PFSK-1 (cell line): ENCODE measurements around the gene CLCN4.

ENCODE experiments used
- FOXP2 ChIP-seq: optimal IDR thresholded peaks from 2 replicates; pipeline ENCODE3; 2011; ENCODE audit warnings: borderline replicate concordance, control low read depth, inconsistent platforms; ENCODE audit not compliant: insufficient read depth; ENCODE audit errors: extremely low read length, extremely low read depth
- POLR2AphosphoS5 ChIP-seq: IDR thresholded peaks from 2 replicates; pipeline ENCODE4 v1.6.1; 2012; ENCODE audit warnings: low read depth, mild to moderate bottlenecking, control low read depth, low read length, moderate library complexity
- SIN3A ChIP-seq: IDR thresholded peaks from 2 replicates; pipeline ENCODE4 v1.6.1; 2012; ENCODE audit warnings: mild to moderate bottlenecking, low read length, moderate library complexity, borderline replicate concordance; ENCODE audit not compliant: insufficient read depth
- TAF1 ChIP-seq: IDR thresholded peaks from 2 replicates; pipeline ENCODE4 v1.6.1; 2012; ENCODE audit warnings: low read length, control low read depth, borderline replicate concordance; ENCODE audit not compliant: insufficient read depth
- TF ChIP-seq, protein P1 (sequence below), 2 experiments: IDR thresholded peaks; 2 replicates each; pipeline versions ENCODE4 v1.6.1 to v1.8.0; 2011 to 2012; ENCODE audit warnings: low read depth in 2 of 2, low read length in 2 of 2, control low read depth in 1 of 2, inconsistent platforms in 1 of 2, mild to moderate bottlenecking in 1 of 2, moderate library complexity in 1 of 2; ENCODE audit not compliant: insufficient read depth in 1 of 2

CLCN4 gene

DNA sequence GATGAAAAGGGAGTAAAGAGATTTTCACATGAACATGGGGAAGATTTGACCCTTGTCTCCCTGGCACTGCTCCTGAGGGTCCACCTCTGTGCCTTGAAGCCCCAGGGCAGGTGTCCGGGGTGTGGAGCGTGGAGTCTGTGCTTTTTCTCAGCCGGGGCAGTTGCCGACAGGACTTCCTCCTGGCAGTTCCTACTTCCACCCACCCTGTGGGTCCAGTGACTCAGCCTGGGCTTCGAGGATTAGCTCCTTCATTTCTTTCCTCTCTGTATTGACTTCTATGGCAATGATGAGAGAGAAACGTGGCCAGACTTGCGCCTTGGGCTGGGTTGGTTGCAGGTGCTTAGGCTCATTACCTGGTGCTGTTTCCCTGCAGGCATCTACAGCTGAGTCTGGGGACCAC is 35.9 kb upstream of the CLCN4 start:
- no peak for TF ChIP-seq POLR2AphosphoS5
- TF ChIP-seq, protein P1, sequence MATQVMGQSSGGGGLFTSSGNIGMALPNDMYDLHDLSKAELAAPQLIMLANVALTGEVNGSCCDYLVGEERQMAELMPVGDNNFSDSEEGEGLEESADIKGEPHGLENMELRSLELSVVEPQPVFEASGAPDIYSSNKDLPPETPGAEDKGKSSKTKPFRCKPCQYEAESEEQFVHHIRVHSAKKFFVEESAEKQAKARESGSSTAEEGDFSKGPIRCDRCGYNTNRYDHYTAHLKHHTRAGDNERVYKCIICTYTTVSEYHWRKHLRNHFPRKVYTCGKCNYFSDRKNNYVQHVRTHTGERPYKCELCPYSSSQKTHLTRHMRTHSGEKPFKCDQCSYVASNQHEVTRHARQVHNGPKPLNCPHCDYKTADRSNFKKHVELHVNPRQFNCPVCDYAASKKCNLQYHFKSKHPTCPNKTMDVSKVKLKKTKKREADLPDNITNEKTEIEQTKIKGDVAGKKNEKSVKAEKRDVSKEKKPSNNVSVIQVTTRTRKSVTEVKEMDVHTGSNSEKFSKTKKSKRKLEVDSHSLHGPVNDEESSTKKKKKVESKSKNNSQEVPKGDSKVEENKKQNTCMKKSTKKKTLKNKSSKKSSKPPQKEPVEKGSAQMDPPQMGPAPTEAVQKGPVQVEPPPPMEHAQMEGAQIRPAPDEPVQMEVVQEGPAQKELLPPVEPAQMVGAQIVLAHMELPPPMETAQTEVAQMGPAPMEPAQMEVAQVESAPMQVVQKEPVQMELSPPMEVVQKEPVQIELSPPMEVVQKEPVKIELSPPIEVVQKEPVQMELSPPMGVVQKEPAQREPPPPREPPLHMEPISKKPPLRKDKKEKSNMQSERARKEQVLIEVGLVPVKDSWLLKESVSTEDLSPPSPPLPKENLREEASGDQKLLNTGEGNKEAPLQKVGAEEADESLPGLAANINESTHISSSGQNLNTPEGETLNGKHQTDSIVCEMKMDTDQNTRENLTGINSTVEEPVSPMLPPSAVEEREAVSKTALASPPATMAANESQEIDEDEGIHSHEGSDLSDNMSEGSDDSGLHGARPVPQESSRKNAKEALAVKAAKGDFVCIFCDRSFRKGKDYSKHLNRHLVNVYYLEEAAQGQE (IDR thresholded peaks at IDR 0.05; ENCODE audit: insufficient read depth in 1 of 2, low read depth in 2 of 2, low read length in 2 of 2), result no peak
- no peak for TF ChIP-seq SIN3A
- no peak for TF ChIP-seq TAF1
- TF ChIP-seq FOXP2, result no peak

DNA sequence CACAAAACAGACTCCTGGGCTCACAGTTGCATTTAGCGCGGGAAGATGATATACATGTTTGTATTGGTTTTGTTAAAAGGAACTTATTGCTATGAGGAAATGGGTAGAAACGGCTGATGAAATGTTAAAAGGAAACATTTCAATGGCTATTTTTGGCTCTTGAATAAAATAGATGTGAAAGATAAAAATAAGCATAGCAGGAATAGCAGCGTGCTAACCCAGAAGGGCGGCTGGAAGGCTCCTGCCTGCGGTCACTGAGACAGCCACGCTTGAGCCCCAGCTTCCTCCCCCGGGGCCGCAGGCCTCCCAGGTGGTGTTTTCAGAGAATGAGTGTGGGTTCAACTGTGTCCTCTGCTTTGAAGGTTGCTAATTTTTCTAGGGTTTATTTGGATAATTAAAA is 35.0 kb upstream of the CLCN4 start:
- no peak for TF ChIP-seq POLR2AphosphoS5
- TF ChIP-seq SIN3A, result no peak
- TF ChIP-seq, protein P1 (IDR thresholded peaks at IDR 0.05; ENCODE audit: insufficient read depth in 1 of 2, low read depth in 2 of 2, low read length in 2 of 2), result no peak
- no peak for TF ChIP-seq FOXP2
- TF ChIP-seq TAF1, result no peak

DNA sequence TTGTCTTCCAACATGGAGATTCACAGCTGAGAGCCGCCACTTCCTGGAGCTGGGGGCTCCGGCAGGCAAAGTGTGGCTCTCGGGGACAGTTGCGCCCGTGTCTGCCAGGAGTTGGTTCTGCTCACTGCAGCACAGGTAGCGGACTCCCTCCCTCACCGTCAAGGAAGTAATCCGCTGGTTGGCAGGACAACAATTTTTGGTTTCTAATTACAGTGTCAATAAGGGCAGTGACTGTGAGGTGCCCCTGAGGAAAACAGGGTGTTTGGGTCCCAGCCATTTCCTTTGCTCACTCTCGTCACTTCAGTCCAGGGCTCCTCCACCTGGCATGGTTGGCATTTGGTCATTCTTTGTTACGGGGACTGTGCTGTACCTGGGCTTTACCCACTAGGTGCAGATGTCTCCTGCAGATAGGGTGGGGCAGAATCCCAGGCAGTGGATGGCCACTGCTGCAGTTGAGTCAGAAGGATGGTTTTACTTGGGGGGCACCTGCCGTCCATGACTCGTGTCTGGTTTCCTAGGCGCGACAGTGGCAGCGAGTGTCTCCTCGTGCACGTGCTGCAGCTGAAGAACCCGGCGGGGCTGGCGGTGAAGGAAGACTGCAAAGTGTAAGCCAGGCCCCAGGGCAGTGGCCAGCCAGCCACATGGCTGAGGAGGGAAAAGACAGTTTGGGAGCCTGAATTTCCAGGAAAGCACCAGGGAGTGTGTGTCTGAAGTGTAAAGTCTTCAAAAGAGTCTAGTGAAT is 32.1 kb upstream of the CLCN4 start:
- TF ChIP-seq FOXP2, result no peak
- TF ChIP-seq TAF1, result no peak
- TF ChIP-seq SIN3A, result no peak
- TF ChIP-seq POLR2AphosphoS5, result no peak
- TF ChIP-seq, protein P1 (IDR thresholded peaks at IDR 0.05; ENCODE audit: insufficient read depth in 1 of 2, low read depth in 2 of 2, low read length in 2 of 2), result no peak

DNA sequence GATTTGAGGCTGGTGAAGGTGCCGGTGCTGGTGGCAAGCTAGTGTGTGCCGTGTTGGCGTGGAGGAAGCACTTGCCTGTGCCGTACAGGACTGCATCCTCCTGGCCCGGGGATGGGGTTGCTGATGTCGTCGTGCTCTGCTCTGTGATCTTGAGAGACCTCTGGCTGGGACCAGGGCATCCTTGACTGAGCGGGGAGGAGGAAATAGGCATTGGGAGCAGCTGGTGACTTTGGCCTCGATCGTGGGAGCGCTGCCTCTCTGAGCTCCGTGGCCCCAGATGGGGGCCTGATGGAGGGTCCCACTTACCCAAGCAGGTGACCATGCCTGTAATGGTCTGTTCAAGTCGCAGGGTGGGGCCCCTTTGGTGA is 31.5 kb upstream of the CLCN4 start:
- TF ChIP-seq FOXP2 (no peak), SIN3A (no peak), TAF1 (no peak), POLR2AphosphoS5 (no peak)
- TF ChIP-seq, protein P1 (IDR thresholded peaks at IDR 0.05; ENCODE audit: insufficient read depth in 1 of 2, low read depth in 2 of 2, low read length in 2 of 2), result no peak

DNA sequence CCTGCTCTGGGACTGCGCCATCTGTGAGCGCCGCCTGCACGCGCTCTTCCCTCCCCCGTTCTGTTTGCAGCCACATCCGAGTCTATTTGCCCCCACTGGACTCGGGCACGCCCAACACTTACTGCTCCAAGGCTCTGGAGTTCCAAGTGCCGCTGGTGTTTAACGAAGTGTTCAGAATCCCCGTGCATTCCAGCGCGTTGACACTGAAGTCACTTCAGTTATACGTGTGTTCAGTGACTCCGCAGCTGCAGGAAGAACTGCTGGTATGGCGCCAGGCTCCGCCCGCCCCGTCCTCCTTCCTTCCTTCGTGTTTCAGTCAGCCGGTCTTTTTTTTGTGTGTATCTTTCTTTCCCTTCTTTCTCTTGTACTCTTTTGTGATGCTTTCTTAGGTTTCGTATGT is 30.7 kb upstream of the CLCN4 start:
- TF ChIP-seq POLR2AphosphoS5 (no peak), SIN3A (no peak), TAF1 (no peak), FOXP2 (no peak)
- TF ChIP-seq, protein P1 (IDR thresholded peaks at IDR 0.05; ENCODE audit: insufficient read depth in 1 of 2, low read depth in 2 of 2, low read length in 2 of 2), result no peak
